Karpas-422 (cell line): ENCODE results near the gene INAFM1. TPM values are rescaled to one million over a fixed set of nuclear protein-coding genes. Genes with fewer than 3 reads are reported as not detected.

Experiments used
- DNase-seq: peaks from one replicate; pipeline ENCODE4 v3.0.0-alpha.2; 2015
- H2AFZ ChIP-seq: fragments of 200-600 bp; sonication (generic); 2 replicates; pipeline ENCODE4 v1.6.1; 2014; ENCODE audit warnings: antibody characterized with exemption, low read length, mixed read lengths
- H3K27ac ChIP-seq: fragments of 200-600 bp; sonication (generic); 2 replicates; pipeline ENCODE4 v1.5.1; 2014; ENCODE audit warnings: mild to moderate bottlenecking, low read length, moderate library complexity
- H3K27me3 ChIP-seq: fragments of 200-600 bp; sonication (generic); 2 replicates; pipeline ENCODE4 v1.6.1; 2014; ENCODE audit warnings: low read length, mixed read lengths
- H3K36me3 ChIP-seq: fragments of 200-600 bp; sonication (generic); 2 replicates; pipeline ENCODE4 v1.6.1; 2014; ENCODE audit warnings: low read length, mixed read lengths; ENCODE audit not compliant: insufficient read depth
- H3K4me1 ChIP-seq: fragments of 200-600 bp; sonication (generic); 2 replicates; pipeline ENCODE4 v1.6.1; 2014; ENCODE audit warnings: mild to moderate bottlenecking, low read length, mixed read lengths
- H3K4me2 ChIP-seq: fragments of 200-600 bp; sonication (generic); 2 replicates; pipeline ENCODE4 v1.6.1; 2014; ENCODE audit warnings: low read length, low read depth, mild to moderate bottlenecking; ENCODE audit not compliant: poor library complexity, severe bottlenecking
- H3K4me3 ChIP-seq: fragments of 200-600 bp; sonication (generic); 2 replicates; pipeline ENCODE4 v1.5.1; 2014; ENCODE audit warnings: mild to moderate bottlenecking, antibody characterized with exemption, low read length, mixed read lengths
- H3K79me2 ChIP-seq: fragments of 200-600 bp; sonication (generic); 2 replicates; pipeline ENCODE4 v1.6.1; 2014; ENCODE audit warnings: mild to moderate bottlenecking, low read length, mixed read lengths
- H3K9ac ChIP-seq: fragments of 200-600 bp; sonication (generic); 2 replicates; pipeline ENCODE4 v1.6.0; 2014; ENCODE audit warnings: low read length
- H3K9me2 ChIP-seq: fragments of 200-600 bp; sonication (generic), shearing (Covaris generic); replicated peaks from 2 replicates; pipeline ENCODE4 v1.6.0; 2014; ENCODE audit warnings: mild to moderate bottlenecking, low read length, moderate library complexity; ENCODE audit not compliant: insufficient read depth
- H3K9me3 ChIP-seq: fragments of 300-700, 200-600 bp; sonication (generic); 2 replicates; pipeline ENCODE4 v1.6.1; 2014; ENCODE audit warnings: low read length, mixed read lengths
- H4K20me1 ChIP-seq: fragments of 200-600 bp; sonication (generic); 2 replicates; pipeline ENCODE4 v1.6.1; 2014; ENCODE audit warnings: mild to moderate bottlenecking, antibody characterized with exemption, low read length, low read depth; ENCODE audit not compliant: insufficient read depth
- total RNA-seq: library from RNA; depleted of rRNA; stranded (reverse); fragments of >200 nt; shearing (Covaris generic); gene quantifications from 2 replicates; pipeline ENCODE4 v1.2.3, GENCODE V29; 2014; ENCODE audit warnings: low replicate concordance

The INAFM1 gene
- total RNA-seq, 1 experiment from 2014 or later = 4.6 TPM

- H3K27me3 ChIP-seq = no peaks in the 10 kb centered on the region
- no peaks in the 10 kb centered on the region for H4K20me1 ChIP-seq
- no peaks in the 10 kb centered on the region for H3K79me2 ChIP-seq
- H3K4me1 ChIP-seq = peaks cover 5% of the 10 kb centered on the region
- no peak overlapping the region for H3K27ac ChIP-seq
- H3K9me3 ChIP-seq = no peaks in the 10 kb centered on the region
- H3K9me2 ChIP-seq = no peaks in the 10 kb centered on the region
- H3K4me3 ChIP-seq = no peak overlapping the region
- no peak overlapping the region for H3K4me2 ChIP-seq
- no peaks in the 10 kb centered on the region for H3K36me3 ChIP-seq
- no peak overlapping the region for H2AFZ ChIP-seq
- no peak for DNase-seq
- H3K9ac ChIP-seq = no peak overlapping the region
Observed at GRCh38 chr19:47316513-47316912, 41.8 kb downstream of the INAFM1 start.

- Histone ChIP-seq H3K9ac (no peak overlapping the region), H3K79me2 (no peaks in the 10 kb centered on the region), H3K27ac (no peak overlapping the region), H3K27me3 (no peaks in the 10 kb centered on the region), H4K20me1 (no peaks in the 10 kb centered on the region), H3K9me3 (no peaks in the 10 kb centered on the region), H3K36me3 (no peaks in the 10 kb centered on the region), H3K4me2 (no peak overlapping the region), H3K9me2 (no peaks in the 10 kb centered on the region), H2AFZ (no peak overlapping the region), H3K4me3 (no peak overlapping the region), H3K4me1 (peaks cover 5% of the 10 kb centered on the region)
- DNase-seq = no peak
Observed at GRCh38 chr19:47319923-47320871, 45.5 kb downstream of the INAFM1 start.

- Histone ChIP-seq H2AFZ (no peak overlapping the region), H3K36me3 (no peaks in the 10 kb centered on the region), H3K79me2 (no peaks in the 10 kb centered on the region), H4K20me1 (no peaks in the 10 kb centered on the region), H3K4me1 (no peaks in the 10 kb centered on the region; the same call in 1 of the 2 replicates), H3K27me3 (no peaks in the 10 kb centered on the region), H3K9me2 (no peaks in the 10 kb centered on the region), H3K9me3 (no peaks in the 10 kb centered on the region), H3K27ac (no peak overlapping the region), H3K4me3 (no peak overlapping the region), H3K4me2 (no peak overlapping the region), H3K9ac (no peak overlapping the region)
- DNase-seq = no peak
Observed at GRCh38 chr19:47321630-47322029, 46.9 kb downstream of the INAFM1 start.

GRCh38 chr19:47322058-47322457 lies 47.4 kb downstream of the INAFM1 start:
- H3K4me1 ChIP-seq = no peaks in the 10 kb centered on the region; the same call in 1 of the 2 replicates
- H3K79me2 ChIP-seq = no peaks in the 10 kb centered on the region
- peak; percentile 67 for DNase-seq
- no peak overlapping the region for H3K27ac ChIP-seq
- H3K27me3 ChIP-seq = no peaks in the 10 kb centered on the region
- H3K4me2 ChIP-seq = no peak overlapping the region
- no peaks in the 10 kb centered on the region for H3K36me3 ChIP-seq
- H3K9me3 ChIP-seq = no peaks in the 10 kb centered on the region
- H2AFZ ChIP-seq = no peak overlapping the region
- no peaks in the 10 kb centered on the region for H3K9me2 ChIP-seq
- H4K20me1 ChIP-seq = no peaks in the 10 kb centered on the region
- H3K9ac ChIP-seq = no peak overlapping the region
- H3K4me3 ChIP-seq = no peak overlapping the region

GRCh38 chr19:47323409-47323808 lies 48.7 kb downstream of the INAFM1 start:
- H3K4me3 ChIP-seq = no peak overlapping the region
- no peaks in the 10 kb centered on the region for H3K9me2 ChIP-seq
- H3K9ac ChIP-seq = no peak overlapping the region
- no peaks in the 10 kb centered on the region for H3K36me3 ChIP-seq
- no peak overlapping the region for H3K27ac ChIP-seq
- no peak overlapping the region for H2AFZ ChIP-seq
- H3K4me1 ChIP-seq = no peaks in the 10 kb centered on the region; the same call in 1 of the 2 replicates
- no peaks in the 10 kb centered on the region for H3K9me3 ChIP-seq
- DNase-seq = no peak
- H3K4me2 ChIP-seq = no peak overlapping the region
- H3K79me2 ChIP-seq = no peaks in the 10 kb centered on the region
- H4K20me1 ChIP-seq = no peaks in the 10 kb centered on the region
- H3K27me3 ChIP-seq = no peaks in the 10 kb centered on the region

GRCh38 chr19:47323872-47324271 lies 49.2 kb downstream of the INAFM1 start:
- H3K4me1 ChIP-seq = no peaks in the 10 kb centered on the region; the same call in 1 of the 2 replicates
- H2AFZ ChIP-seq = no peak overlapping the region

GRCh38 chr19:47324502-47324901 lies 49.8 kb downstream of the INAFM1 start:
- Histone ChIP-seq H3K36me3 (no peaks in the 10 kb centered on the region), H3K27me3 (no peaks in the 10 kb centered on the region), H2AFZ (no peak overlapping the region), H3K9me3 (no peaks in the 10 kb centered on the region), H3K9ac (no peak overlapping the region), H4K20me1 (no peaks in the 10 kb centered on the region), H3K4me2 (no peak overlapping the region), H3K4me1 (no peaks in the 10 kb centered on the region; the same call in 1 of the 2 replicates), H3K79me2 (no peaks in the 10 kb centered on the region), H3K27ac (no peak overlapping the region), H3K4me3 (no peak overlapping the region), H3K9me2 (no peaks in the 10 kb centered on the region)
- DNase-seq = no peak

More at GRCh38 chr19:47323872-47324271, 49.2 kb downstream of the INAFM1 start:
- no peaks in the 10 kb centered on the region for H3K9me2 ChIP-seq
- H3K9ac ChIP-seq = no peak overlapping the region
- no peak for DNase-seq
- H3K36me3 ChIP-seq = no peaks in the 10 kb centered on the region
- H4K20me1 ChIP-seq = no peaks in the 10 kb centered on the region
- H3K4me2 ChIP-seq = no peak overlapping the region
- H3K4me3 ChIP-seq = no peak overlapping the region
- no peak overlapping the region for H3K27ac ChIP-seq
- no peaks in the 10 kb centered on the region for H3K79me2 ChIP-seq
- H3K9me3 ChIP-seq = no peaks in the 10 kb centered on the region
- no peaks in the 10 kb centered on the region for H3K27me3 ChIP-seq
